ENCODE measurements around the gene DOC2A. TPM values are rescaled to one million over a fixed set of nuclear protein-coding genes. Genes with fewer than 3 reads are reported as not detected.
"Not testable (repeated sequence)": the region's sequence is repeated elsewhere in the genome, so short reads cannot be mapped to it uniquely, and the experiment has no call there.

The DOC2A gene
- total RNA-seq, 1 donor from 2014 or later, result 0.52 TPM

- Histone ChIP-seq H3K4me3 (ENCODE audit: low read length in 3 of 3) (no peak overlapping the region), H3K9me3 (ENCODE audit: control insufficient read depth in 3 of 3, low read length in 3 of 3) (no peaks in the 10 kb centered on the region), H3K9ac (ENCODE audit: low read depth in 1 of 3, low read length in 3 of 3) (no peak overlapping the region), H3K36me3 (ENCODE audit: control insufficient read depth in 3 of 3, insufficient read depth in 3 of 3, low read length in 3 of 3) (no peaks in the 10 kb centered on the region), H3K27me3 (ENCODE audit: control insufficient read depth in 3 of 3, insufficient read depth in 3 of 3, low read length in 3 of 3) (peaks cover under 1 to 4% (median 2%) of the 10 kb centered on the region in 3 donors), H3K27ac (ENCODE audit: low read depth, low read length) (no peak overlapping the region), H3K4me1 (ENCODE audit: control insufficient read depth in 3 of 3, insufficient read depth in 3 of 3, low read length in 3 of 3) (peaks cover 5 to 9% (median 8%) of the 10 kb centered on the region in 3 donors)
These were observed 6.4 kb upstream of the DOC2A start for GRCh38 chr16:30017277-30017656.

GRCh38 chr16:30016555-30017276, 5.9 kb upstream of the DOC2A start:
- no peak overlapping the region for H3K4me3 ChIP-seq (ENCODE audit: low read length in 3 of 3)
- H3K27ac ChIP-seq (ENCODE audit: low read depth, low read length), result no peak overlapping the region
- H3K9ac ChIP-seq (ENCODE audit: low read depth in 1 of 3, low read length in 3 of 3), result no peak overlapping the region
- H3K36me3 ChIP-seq (ENCODE audit: control insufficient read depth in 3 of 3, insufficient read depth in 3 of 3, low read length in 3 of 3), result no peaks in the 10 kb centered on the region
- H3K9me3 ChIP-seq (ENCODE audit: control insufficient read depth in 3 of 3, low read length in 3 of 3), result no peaks in the 10 kb centered on the region
- peaks cover 6 to 8% (median 7%) of the 10 kb centered on the region in 3 donors for H3K27me3 ChIP-seq (ENCODE audit: control insufficient read depth in 3 of 3, insufficient read depth in 3 of 3, low read length in 3 of 3)
- peaks cover 5 to 11% (median 8%) of the 10 kb centered on the region in 3 donors for H3K4me1 ChIP-seq (ENCODE audit: control insufficient read depth in 3 of 3, insufficient read depth in 3 of 3, low read length in 3 of 3)

GRCh38 chr16:30015450-30015849, 4.6 kb upstream of the DOC2A start:
- not testable (repeated sequence) for H3K4me1 ChIP-seq (ENCODE audit: control insufficient read depth in 3 of 3, insufficient read depth in 3 of 3, low read length in 3 of 3); H3K36me3 ChIP-seq (ENCODE audit: control insufficient read depth in 3 of 3, insufficient read depth in 3 of 3, low read length in 3 of 3); H3K4me3 ChIP-seq (ENCODE audit: low read length in 3 of 3); H3K9me3 ChIP-seq (ENCODE audit: control insufficient read depth in 3 of 3, low read length in 3 of 3); H3K27ac ChIP-seq (ENCODE audit: low read depth, low read length); H3K9ac ChIP-seq (ENCODE audit: low read depth in 1 of 3, low read length in 3 of 3)
- peaks cover 10 to 17% (median 16%) of the 10 kb centered on the region in 3 donors for H3K27me3 ChIP-seq (ENCODE audit: control insufficient read depth in 3 of 3, insufficient read depth in 3 of 3, low read length in 3 of 3)

- not testable (repeated sequence) for H3K9ac ChIP-seq (ENCODE audit: low read depth in 1 of 3, low read length in 3 of 3)
These were observed 1.8 kb upstream of the DOC2A start for GRCh38 chr16:30012598-30012997.

GRCh38 chr16:30011714-30012504, 1.1 kb upstream of the DOC2A start:
- Histone ChIP-seq H3K4me1 (ENCODE audit: control insufficient read depth in 3 of 3, insufficient read depth in 3 of 3, low read length in 3 of 3) (peaks cover 0 to 13% (median 5%) of the 10 kb centered on the region in 3 donors), H3K36me3 (ENCODE audit: control insufficient read depth in 3 of 3, insufficient read depth in 3 of 3, low read length in 3 of 3) (no peaks in the 10 kb centered on the region), H3K27ac (ENCODE audit: low read depth, low read length) (no peak overlapping the region), H3K27me3 (ENCODE audit: control insufficient read depth in 3 of 3, insufficient read depth in 3 of 3, low read length in 3 of 3) (peaks cover 36 to 44% (median 38%) of the 10 kb centered on the region in 3 donors), H3K9ac (ENCODE audit: low read depth in 1 of 3, low read length in 3 of 3) (no peak overlapping the region), H3K4me3 (ENCODE audit: low read length in 3 of 3) (no peak overlapping the region), H3K9me3 (ENCODE audit: control insufficient read depth in 3 of 3, low read length in 3 of 3) (no peaks in the 10 kb centered on the region)

More at GRCh38 chr16:30012598-30012997, 1.8 kb upstream of the DOC2A start:
- not testable (repeated sequence) for H3K4me3 ChIP-seq (ENCODE audit: low read length in 3 of 3); H3K36me3 ChIP-seq (ENCODE audit: control insufficient read depth in 3 of 3, insufficient read depth in 3 of 3, low read length in 3 of 3); H3K27ac ChIP-seq (ENCODE audit: low read depth, low read length); H3K9me3 ChIP-seq (ENCODE audit: control insufficient read depth in 3 of 3, low read length in 3 of 3)
- Histone ChIP-seq H3K4me1 (ENCODE audit: control insufficient read depth in 3 of 3, insufficient read depth in 3 of 3, low read length in 3 of 3) (peaks cover 0 to 13% (median 5%) of the 10 kb centered on the region in 3 donors), H3K27me3 (ENCODE audit: control insufficient read depth in 3 of 3, insufficient read depth in 3 of 3, low read length in 3 of 3) (peaks cover 34 to 42% (median 36%) of the 10 kb centered on the region in 3 donors)

GRCh38 chr16:30009990-30010843, 610 bp downstream of the DOC2A start:
- Histone ChIP-seq H3K4me3 (ENCODE audit: low read length in 3 of 3) (peak overlapping the region in 1 of 3 donors; percentile 29), H3K4me1 (ENCODE audit: control insufficient read depth in 3 of 3, insufficient read depth in 3 of 3, low read length in 3 of 3) (peaks cover 5 to 13% (median 7%) of the 10 kb centered on the region in 3 donors), H3K27ac (ENCODE audit: low read depth, low read length) (no peak overlapping the region), H3K36me3 (ENCODE audit: control insufficient read depth in 3 of 3, insufficient read depth in 3 of 3, low read length in 3 of 3) (peaks cover 0 to 3% (median 0%) of the 10 kb centered on the region in 3 donors), H3K9ac (ENCODE audit: low read depth in 1 of 3, low read length in 3 of 3) (no peak overlapping the region), H3K9me3 (ENCODE audit: control insufficient read depth in 3 of 3, low read length in 3 of 3) (no peaks in the 10 kb centered on the region), H3K27me3 (ENCODE audit: control insufficient read depth in 3 of 3, insufficient read depth in 3 of 3, low read length in 3 of 3) (peaks cover 36 to 44% (median 38%) of the 10 kb centered on the region in 3 donors)

GRCh38 chr16:30009085-30009862, 1.6 kb downstream of the DOC2A start:
- Histone ChIP-seq H3K4me1 (ENCODE audit: control insufficient read depth in 3 of 3, insufficient read depth in 3 of 3, low read length in 3 of 3) (peaks cover 5 to 13% (median 7%) of the 10 kb centered on the region in 3 donors), H3K9ac (ENCODE audit: low read depth in 1 of 3, low read length in 3 of 3) (no peak overlapping the region), H3K27me3 (ENCODE audit: control insufficient read depth in 3 of 3, insufficient read depth in 3 of 3, low read length in 3 of 3) (peaks cover 36 to 44% (median 38%) of the 10 kb centered on the region in 3 donors), H3K27ac (ENCODE audit: low read depth, low read length) (no peak overlapping the region), H3K4me3 (ENCODE audit: low read length in 3 of 3) (no peak overlapping the region), H3K9me3 (ENCODE audit: control insufficient read depth in 3 of 3, low read length in 3 of 3) (no peaks in the 10 kb centered on the region), H3K36me3 (ENCODE audit: control insufficient read depth in 3 of 3, insufficient read depth in 3 of 3, low read length in 3 of 3) (peaks cover 0 to 3% (median 0%) of the 10 kb centered on the region in 3 donors)

GRCh38 chr16:30007378-30007895, 3.4 kb downstream of the DOC2A start:
- Histone ChIP-seq H3K9me3 (ENCODE audit: control insufficient read depth in 3 of 3, low read length in 3 of 3) (no peaks in the 10 kb centered on the region), H3K4me3 (ENCODE audit: low read length in 3 of 3) (no peak overlapping the region), H3K36me3 (ENCODE audit: control insufficient read depth in 3 of 3, insufficient read depth in 3 of 3, low read length in 3 of 3) (peaks cover 0 to 6% (median 0%) of the 10 kb centered on the region in 3 donors), H3K27me3 (ENCODE audit: control insufficient read depth in 3 of 3, insufficient read depth in 3 of 3, low read length in 3 of 3) (peaks cover 32 to 44% (median 38%) of the 10 kb centered on the region in 3 donors), H3K27ac (ENCODE audit: low read depth, low read length) (no peak overlapping the region), H3K4me1 (ENCODE audit: control insufficient read depth in 3 of 3, insufficient read depth in 3 of 3, low read length in 3 of 3) (peaks cover 5 to 13% (median 7%) of the 10 kb centered on the region in 3 donors), H3K9ac (ENCODE audit: low read depth in 1 of 3, low read length in 3 of 3) (no peak overlapping the region)

All from skeletal muscle tissue (tissue), 4 donors.